ENCODE data around the gene PUM1. TPM values are rescaled to one million over a fixed set of nuclear protein-coding genes. Genes with fewer than 3 reads are reported as not detected.

PUM1 gene
- total and polyA plus RNA-seq, 2 of the 8 experiments (the other 6 are each of a cell fraction or from before 2014, with no cell fraction given), result 122 to 177 TPM

DNA sequence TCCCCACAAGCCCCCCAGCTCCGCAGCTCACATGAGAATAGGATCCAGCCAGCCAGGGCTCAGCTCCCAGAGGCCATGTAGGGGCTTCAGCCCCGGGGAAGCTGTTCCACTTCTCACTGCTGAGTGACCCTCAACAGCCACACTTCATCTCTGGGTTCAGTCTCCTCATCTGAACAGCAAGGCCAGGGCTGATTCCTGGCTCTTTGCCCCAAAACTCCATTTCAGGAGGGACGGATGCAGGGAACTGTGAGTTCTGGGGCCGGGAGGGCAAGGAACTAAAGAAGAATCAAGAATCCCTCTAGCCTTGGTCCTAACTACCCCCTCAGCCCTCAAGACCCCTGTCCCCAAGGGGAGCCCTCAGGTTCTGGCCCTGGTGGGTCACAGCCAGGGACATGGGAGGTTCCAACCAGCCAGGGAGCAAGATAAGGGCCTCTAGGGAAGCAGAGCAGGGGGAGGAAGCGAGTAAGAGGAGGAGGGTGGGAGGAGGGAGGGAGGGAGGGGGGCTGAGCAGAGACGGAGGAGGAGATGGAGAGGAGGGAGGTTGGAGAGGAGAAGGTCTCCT lies 170.1 kb downstream of the PUM1 start:
- no peak overlapping the region for H4K5ac ChIP-seq (ENCODE audit: insufficient read length, low read depth, low read length)
- H3K23me2 ChIP-seq (ENCODE audit: low read depth, low read length), result peaks cover 7% of the 10 kb centered on the region; the same call in 1 of the 2 replicates
- H3K27me3 ChIP-seq (replicated peaks in 1 of 4; ENCODE audit: control insufficient read depth in 3 of 4, extremely low read depth in 1 of 4, insufficient read depth in 3 of 4, low read length in 3 of 4), result peaks cover 0 to 3% (median 0%) of the 10 kb centered on the region in 4 experiments; a peak in 1 of 7 replicates
- peak overlapping the region; percentile 48; the same call in 1 of the 2 replicates for H2BK5ac ChIP-seq (ENCODE audit: low read depth, low read length)
- no peak overlapping the region for H2BK15ac ChIP-seq (ENCODE audit: low read length)
- no peaks in the 10 kb centered on the region for H3K36me3 ChIP-seq (ENCODE audit: control insufficient read depth in 2 of 4, insufficient read depth in 4 of 4, low read length in 3 of 4)
- DNase-seq (ENCODE audit: low read depth in 1 of 2, low spot score in 2 of 2) (no peak), FAIRE-seq (no peak)
- H2BK120ac ChIP-seq (replicated peaks; ENCODE audit: low read depth, low read length), result no peak overlapping the region
- H3K79me2 ChIP-seq (ENCODE audit: control insufficient read depth in 1 of 2, insufficient read depth in 2 of 2, low read length in 2 of 2), result peaks cover 0 to 3% of the 10 kb centered on the region in 2 experiments; a peak in 1 of 4 replicates
- peak overlapping the region; percentile 8 for H4K91ac ChIP-seq (replicated peaks; ENCODE audit: insufficient read length, low read length)
- ChIA-PET POLR2A (ENCODE audit: partially characterized antibody) (interaction anchor here (0.9 to 2.8 kb wide), 4 partner anchors 9 to 16 kb away, joined by 3 to 8 read pairs (median 4); no protein-coding TSS in a partner anchor), CTCF (ENCODE audit: partially characterized antibody) (interaction anchor here (0.6 to 13.1 kb wide), 9 partner anchors 8 to 171 kb away, joined by 3 to 164 read pairs (median 5); partner anchors contain the start of gene MATN1)
- no peak overlapping the region for H3K4me3 ChIP-seq (ENCODE audit: extremely low read depth in 1 of 4, insufficient read depth in 2 of 4, low read depth in 3 of 4, low read length in 4 of 4)
- H2BK12ac ChIP-seq (ENCODE audit: low read depth, low read length), result no peak overlapping the region
- no peak overlapping the region for H3K18ac ChIP-seq (ENCODE audit: extremely low read depth, low read length)
- H3K9ac ChIP-seq (replicated peaks in 1 of 4; ENCODE audit: extremely low read depth in 1 of 4, low read depth in 3 of 4, low read length in 3 of 4), result peak overlapping the region in 1 of 4 experiments; percentile 27; a peak in 2 of 7 replicates
- peak overlapping the region; percentile 94; the same call in 1 of the 2 replicates for H2AK5ac ChIP-seq (ENCODE audit: low read depth, low read length)
- H3K27ac ChIP-seq (ENCODE audit: low read depth, low read length), result no peak overlapping the region
- 68% methylated on average over 4 of the region's 6 CpGs; no CpG with 5 or more reads in 1 of the 2 experiments for WGBS, 2 experiments (ENCODE audit: extremely low coverage in 1 of 2, insufficient coverage in 1 of 2, insufficient read length in 1 of 2, insufficient replicate concordance in 2 of 2, low coverage in 1 of 2, low lambda C conversion rate in 2 of 2, missing lambda C conversion rate in 1 of 2)
- no peak overlapping the region for H3K14ac ChIP-seq (ENCODE audit: insufficient read length)
- no peak overlapping the region for H2BK20ac ChIP-seq (ENCODE audit: low read length)
- no peak overlapping the region for H2AFZ ChIP-seq (ENCODE audit: low read length)
- H4K8ac ChIP-seq (ENCODE audit: extremely low read depth, insufficient read depth, low read length), result no peak overlapping the region
- H3K23ac ChIP-seq (ENCODE audit: insufficient read length), result no peak overlapping the region
- H3K4me2 ChIP-seq (ENCODE audit: insufficient read depth in 1 of 2, low read depth in 2 of 2, low read length in 2 of 2), result peak overlapping the region in 1 of 2 experiments; percentile 29; a peak in 1 of 4 replicates
- peaks cover 0 to 23% of the 10 kb centered on the region in 2 experiments for H4K20me1 ChIP-seq (replicated peaks in 1 of 2; ENCODE audit: control insufficient read depth in 1 of 2, insufficient read depth in 2 of 2, low read length in 2 of 2)
- no peak overlapping the region for H3K4ac ChIP-seq (replicated peaks; ENCODE audit: insufficient read length, low read depth, low read length)
- peaks cover 0 to 18% (median 8%) of the 10 kb centered on the region in 4 experiments; a peak in 5 of 7 replicates for H3K4me1 ChIP-seq (replicated peaks in 1 of 4; ENCODE audit: control insufficient read depth in 3 of 4, insufficient read depth in 4 of 4, low read length in 3 of 4)
- H3K9me3 ChIP-seq (ENCODE audit: insufficient read depth in 2 of 2, low read depth in 1 of 2, low read length in 1 of 2), result no peaks in the 10 kb centered on the region
- no peak overlapping the region for H3K56ac ChIP-seq (replicated peaks; ENCODE audit: insufficient read length, low read depth, low read length)
- peaks cover 6% of the 10 kb centered on the region for H3K79me1 ChIP-seq (ENCODE audit: low read depth, low read length)
- no peak for TF ChIP-seq TCF12 (IDR thresholded peaks at IDR 0.05; ENCODE audit: low read depth, low read length)
- TF ChIP-seq TEAD4 (IDR thresholded peaks at IDR 0.05; ENCODE audit: low read depth, low read length), result no peak
- TF ChIP-seq CREB1 (IDR thresholded peaks at IDR 0.05), result no peak
- TF ChIP-seq SAP30 (IDR thresholded peaks at IDR 0.05; ENCODE audit: insufficient read depth, insufficient replicate concordance, low read length), result no peak
- no peak for TF ChIP-seq BACH1 (IDR thresholded peaks at IDR 0.05; ENCODE audit: low read length)
- no peak for TF ChIP-seq CTCF (IDR thresholded peaks at IDR 0.05; ENCODE audit: control extremely low read depth in 1 of 3, insufficient read depth in 1 of 3, low read depth in 1 of 3, low read length in 3 of 3)
- no peak for TF ChIP-seq TAF1 (IDR thresholded peaks at IDR 0.05; ENCODE audit: low read depth, low read length)
- TF ChIP-seq USF2 (IDR thresholded peaks at IDR 0.05; ENCODE audit: low read length), result no peak

Measured in H1 (cell line).